ENCODE data around the gene VTA1.

DNA sequence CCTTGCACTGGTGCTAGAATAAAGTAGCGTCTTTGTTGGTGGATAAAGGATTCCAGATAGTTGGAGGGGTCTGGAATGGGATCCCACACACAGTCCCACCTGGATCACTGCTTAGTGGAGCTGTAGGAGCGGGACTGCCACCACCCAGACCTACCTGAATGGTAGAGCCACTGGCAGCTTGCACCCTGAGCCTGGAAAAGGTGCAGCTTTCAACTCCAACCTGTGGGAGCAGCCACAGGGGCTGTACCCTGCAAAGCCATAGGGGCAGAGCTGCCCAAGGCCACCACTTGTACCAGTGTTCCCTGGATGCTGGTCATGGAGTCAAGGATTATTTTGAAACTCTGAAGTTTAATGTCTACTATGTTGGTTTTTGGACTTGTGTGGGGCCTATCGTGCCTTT lies 26.9 kb downstream of the VTA1 start:
- TF ChIP-seq, protein P1, sequence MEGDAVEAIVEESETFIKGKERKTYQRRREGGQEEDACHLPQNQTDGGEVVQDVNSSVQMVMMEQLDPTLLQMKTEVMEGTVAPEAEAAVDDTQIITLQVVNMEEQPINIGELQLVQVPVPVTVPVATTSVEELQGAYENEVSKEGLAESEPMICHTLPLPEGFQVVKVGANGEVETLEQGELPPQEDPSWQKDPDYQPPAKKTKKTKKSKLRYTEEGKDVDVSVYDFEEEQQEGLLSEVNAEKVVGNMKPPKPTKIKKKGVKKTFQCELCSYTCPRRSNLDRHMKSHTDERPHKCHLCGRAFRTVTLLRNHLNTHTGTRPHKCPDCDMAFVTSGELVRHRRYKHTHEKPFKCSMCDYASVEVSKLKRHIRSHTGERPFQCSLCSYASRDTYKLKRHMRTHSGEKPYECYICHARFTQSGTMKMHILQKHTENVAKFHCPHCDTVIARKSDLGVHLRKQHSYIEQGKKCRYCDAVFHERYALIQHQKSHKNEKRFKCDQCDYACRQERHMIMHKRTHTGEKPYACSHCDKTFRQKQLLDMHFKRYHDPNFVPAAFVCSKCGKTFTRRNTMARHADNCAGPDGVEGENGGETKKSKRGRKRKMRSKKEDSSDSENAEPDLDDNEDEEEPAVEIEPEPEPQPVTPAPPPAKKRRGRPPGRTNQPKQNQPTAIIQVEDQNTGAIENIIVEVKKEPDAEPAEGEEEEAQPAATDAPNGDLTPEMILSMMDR (IDR thresholded peaks at IDR 0.05), result no peak
- TF ChIP-seq POLR2A (IDR thresholded peaks at IDR 0.05) (no peak), POLR2AphosphoS5 (IDR thresholded peaks at IDR 0.05) (no peak)

Measured in stomach (tissue), 4 donors.